PC-9 (cell line): ENCODE results near the gene CELF4. TPM values are rescaled to one million over a fixed set of nuclear protein-coding genes. Genes with fewer than 3 reads are reported as not detected.

Source experiments
- BruUV-seq: library from RNA; stranded (reverse); fragments of 400-500 nt; replicated peaks from 2 replicates; lab custom pipeline; 2021; lab: Mats Ljungman, UMichigan
- CTCF ChIA-PET: fragments of 300-600 bp; sonication (Branson Sonifier 250); formaldehyde crosslinking; loops from one replicate; lab custom pipeline; 2022; ENCODE audit warnings: antibody characterized with exemption; lab: Charles Lee
- POLR2A ChIA-PET: fragments of 300-600 bp; sonication (Branson Sonifier 250); formaldehyde crosslinking; loops from one replicate; lab custom pipeline; 2022; ENCODE audit warnings: antibody characterized with exemption; ENCODE audit not compliant: unreplicated experiment; lab: Charles Lee
- DNase-seq, 2 experiments: peaks; one replicate each; pipeline versions ENCODE4 v3.0.0 to v3.0.0-alpha.2; 2015 to 2022; ENCODE audit warnings: mixed read lengths in 1 of 2
- H2AFZ ChIP-seq: fragments of 200-600 bp; sonication (generic); 2 replicates; pipeline ENCODE4 v1.8.1; 2017; ENCODE audit warnings: antibody characterized with exemption
- H3F3A ChIP-seq: fragments of 200-600 bp; sonication (generic); 2 replicates; pipeline ENCODE4 v1.8.1; 2017; ENCODE audit warnings: antibody characterized with exemption, mild to moderate bottlenecking, low read depth; ENCODE audit not compliant: insufficient read depth
- H3K27ac ChIP-seq: fragments of 200-600 bp; sonication (generic); 2 replicates; pipeline ENCODE4 v1.6.1; 2016; ENCODE audit warnings: mixed run types
- H3K27me3 ChIP-seq: fragments of 200-600 bp; sonication (generic); 2 replicates; pipeline ENCODE4 v1.6.1; 2016; ENCODE audit warnings: low read depth, mixed run types; ENCODE audit not compliant: insufficient read depth
- H3K36me3 ChIP-seq: fragments of 200-600 bp; sonication (generic); 2 replicates; pipeline ENCODE4 v1.6.1; 2016; ENCODE audit warnings: low read depth, mixed run types
- H3K4me1 ChIP-seq: fragments of 200-600 bp; sonication (generic); replicated peaks from 2 replicates; pipeline ENCODE4 v1.6.1; 2016; ENCODE audit warnings: mixed run types; ENCODE audit not compliant: insufficient read depth
- H3K4me2 ChIP-seq: fragments of 200-600 bp; sonication (generic); 2 replicates; pipeline ENCODE4 v1.6.1; 2017; ENCODE audit warnings: mixed run types
- H3K4me3 ChIP-seq: fragments of 200-600 bp; sonication (generic); 2 replicates; pipeline ENCODE4 v1.6.1; 2016; ENCODE audit warnings: mixed run types
- H3K79me2 ChIP-seq: fragments of 200-600 bp; sonication (generic); 2 replicates; pipeline ENCODE4 v1.6.1; 2017; ENCODE audit warnings: low read depth, mixed run types
- H3K9me2 ChIP-seq: fragments of 200-600 bp; sonication (generic); 2 replicates; pipeline ENCODE4 v1.8.1; 2017; ENCODE audit warnings: mild to moderate bottlenecking; ENCODE audit not compliant: insufficient read depth
- H3K9me3 ChIP-seq: fragments of 200-600 bp; sonication (generic); 2 replicates; pipeline ENCODE4 v1.8.1; 2016; ENCODE audit warnings: low read depth; ENCODE audit not compliant: insufficient read depth
- H4K20me1 ChIP-seq: fragments of 200-600 bp; sonication (generic); 2 replicates; pipeline ENCODE4 v1.8.1; 2017; ENCODE audit not compliant: insufficient read depth
- EZH2 ChIP-seq: fragments of 200-600 bp; sonication (generic); IDR thresholded peaks from 2 replicates; pipeline ENCODE4 v1.8.0; 2017; ENCODE audit warnings: antibody characterized with exemption, low read depth
- intact Hi-C: fragments of 100-400 bp; cut with micrococcal nuclease; formaldehyde crosslinking; loops from one replicate; pipeline ENCODE4 v1.10.0; 2022; ENCODE audit not compliant: unreplicated experiment
- total RNA-seq: library from RNA; stranded (reverse); gene quantifications from 2 replicates; pipeline ENCODE4 v1.2.3, GENCODE V29; 2021
- TF ChIP-seq, protein P1 (sequence below): fragments of 200-600 bp; sonication (generic); conservative IDR thresholded peaks from 2 replicates; pipeline ENCODE4 v1.6.1; 2017; ENCODE audit warnings: mixed run types, antibody characterized with exemption, mild to moderate bottlenecking, moderate library complexity

CELF4 gene
- total RNA-seq, 1 experiment from 2014 or later, result 1.2 TPM

- Histone ChIP-seq H3K4me3 (no peak overlapping the region), H2AFZ (no peak overlapping the region), H3K27me3 (0 out of 2 replicates have a peak, but pooled peaks cover 8% of the 10 kb centered on the region), H3K9me2 (no peaks in the 10 kb centered on the region), H3K4me2 (no peak overlapping the region), H3K9me3 (no peaks in the 10 kb centered on the region), H3K27ac (no peak overlapping the region), H3K36me3 (no peaks in the 10 kb centered on the region), H4K20me1 (no peaks in the 10 kb centered on the region), H3K79me2 (no peaks in the 10 kb centered on the region), H3K4me1 (no peaks in the 10 kb centered on the region), H3F3A (no peaks in the 10 kb centered on the region)
- no peak for DNase-seq
- TF ChIP-seq EZH2, result no peak
- TF ChIP-seq, protein P1, sequence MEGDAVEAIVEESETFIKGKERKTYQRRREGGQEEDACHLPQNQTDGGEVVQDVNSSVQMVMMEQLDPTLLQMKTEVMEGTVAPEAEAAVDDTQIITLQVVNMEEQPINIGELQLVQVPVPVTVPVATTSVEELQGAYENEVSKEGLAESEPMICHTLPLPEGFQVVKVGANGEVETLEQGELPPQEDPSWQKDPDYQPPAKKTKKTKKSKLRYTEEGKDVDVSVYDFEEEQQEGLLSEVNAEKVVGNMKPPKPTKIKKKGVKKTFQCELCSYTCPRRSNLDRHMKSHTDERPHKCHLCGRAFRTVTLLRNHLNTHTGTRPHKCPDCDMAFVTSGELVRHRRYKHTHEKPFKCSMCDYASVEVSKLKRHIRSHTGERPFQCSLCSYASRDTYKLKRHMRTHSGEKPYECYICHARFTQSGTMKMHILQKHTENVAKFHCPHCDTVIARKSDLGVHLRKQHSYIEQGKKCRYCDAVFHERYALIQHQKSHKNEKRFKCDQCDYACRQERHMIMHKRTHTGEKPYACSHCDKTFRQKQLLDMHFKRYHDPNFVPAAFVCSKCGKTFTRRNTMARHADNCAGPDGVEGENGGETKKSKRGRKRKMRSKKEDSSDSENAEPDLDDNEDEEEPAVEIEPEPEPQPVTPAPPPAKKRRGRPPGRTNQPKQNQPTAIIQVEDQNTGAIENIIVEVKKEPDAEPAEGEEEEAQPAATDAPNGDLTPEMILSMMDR, result no peak
- CTCF ChIA-PET, result no interaction called here
- POLR2A ChIA-PET, result no interaction called here
- no TSS peak for BruUV-seq
- intact Hi-C loops, result no loop called here
These were observed 153.3 kb downstream of the CELF4 start for GRCh38 chr18:37412333-37412732.

DNA sequence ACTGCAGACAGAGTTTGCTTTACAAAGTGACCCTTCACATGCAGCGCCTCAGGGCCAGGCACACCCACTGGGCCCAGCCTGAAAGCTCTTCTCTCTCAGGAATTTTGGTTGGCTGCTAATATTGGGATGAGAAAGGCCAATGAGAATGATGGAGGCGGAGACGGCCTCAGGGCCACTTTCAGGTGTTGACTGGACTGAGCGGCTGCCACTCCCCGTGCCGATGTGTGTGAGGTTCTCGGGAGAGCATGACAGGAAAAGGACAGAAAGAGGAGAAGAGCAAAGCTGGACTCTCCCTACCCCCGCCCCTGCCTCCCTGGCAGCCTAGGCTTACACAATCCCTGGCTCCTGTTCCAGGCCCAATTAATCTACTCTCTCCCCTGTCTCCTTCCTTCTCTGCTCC is 155.7 kb downstream of the CELF4 start:
- no peak for DNase-seq

GRCh38 chr18:37408676-37409265 is 156.8 kb downstream of the CELF4 start:
- H4K20me1 ChIP-seq, result no peaks in the 10 kb centered on the region
- H3K27ac ChIP-seq, result no peak overlapping the region
- H3K4me2 ChIP-seq, result no peak overlapping the region
- no peak overlapping the region for H2AFZ ChIP-seq
- ChIA-PET POLR2A (no interaction called here), CTCF (no interaction called here)
- H3K4me1 ChIP-seq, result no peaks in the 10 kb centered on the region
- TF ChIP-seq, protein P1, result no peak
- TF ChIP-seq EZH2, result no peak
- no peaks in the 10 kb centered on the region for H3K9me2 ChIP-seq
- H3K27me3 ChIP-seq, result 0 out of 2 replicates have a peak, but pooled peaks cover 8% of the 10 kb centered on the region
- no peaks in the 10 kb centered on the region for H3F3A ChIP-seq
- H3K79me2 ChIP-seq, result no peaks in the 10 kb centered on the region
- DNase-seq, result no peak
- no peak overlapping the region for H3K4me3 ChIP-seq
- no peaks in the 10 kb centered on the region for H3K9me3 ChIP-seq
- intact Hi-C loops, result no loop called here
- no peaks in the 10 kb centered on the region for H3K36me3 ChIP-seq
- no TSS peak for BruUV-seq

More for the DNA sequence above, 155.7 kb downstream of the CELF4 start:
- CTCF ChIA-PET, result no interaction called here
- Histone ChIP-seq H3F3A (no peaks in the 10 kb centered on the region), H3K4me1 (no peaks in the 10 kb centered on the region), H3K27ac (no peak overlapping the region), H3K79me2 (no peaks in the 10 kb centered on the region), H3K9me2 (no peaks in the 10 kb centered on the region), H3K36me3 (no peaks in the 10 kb centered on the region), H3K4me2 (no peak overlapping the region), H3K9me3 (no peaks in the 10 kb centered on the region), H4K20me1 (no peaks in the 10 kb centered on the region), H3K27me3 (0 out of 2 replicates have a peak, but pooled peaks cover 8% of the 10 kb centered on the region), H2AFZ (no peak overlapping the region), H3K4me3 (no peak overlapping the region)
- no TSS peak for BruUV-seq
- POLR2A ChIA-PET, result no interaction called here
- no peak for TF ChIP-seq EZH2
- TF ChIP-seq, protein P1, result no peak
- intact Hi-C loops, result no loop called here
